Osteoblast (primary cell): ENCODE data around the gene CEP112. TPM values are rescaled to one million over a fixed set of nuclear protein-coding genes. Genes with fewer than 3 reads are reported as not detected.

ENCODE experiments used
- DNase-seq: peaks from one replicate; pipeline ENCODE4 v3.0.0; 2011; ENCODE audit warnings: low spot score, mixed read lengths; ENCODE audit not compliant: insufficient read length; ENCODE audit errors: missing footprints
- H2AFZ ChIP-seq: 2 replicates; pipeline ENCODE4 v1.6.0; 2011; ENCODE audit warnings: mild to moderate bottlenecking, low read length
- H3K27ac ChIP-seq: 2 replicates; pipeline ENCODE4 v1.5.1; 2011; ENCODE audit warnings: mild to moderate bottlenecking, low read depth, low read length, moderate library complexity
- H3K27me3 ChIP-seq: 2 replicates; pipeline ENCODE4 v1.6.0; 2012; ENCODE audit warnings: mild to moderate bottlenecking, control low read depth, inconsistent platforms, low read length, moderate library complexity; ENCODE audit not compliant: insufficient read depth
- H3K36me3 ChIP-seq: 2 replicates; pipeline ENCODE4 v1.5.1; 2011; ENCODE audit warnings: mild to moderate bottlenecking, low read length, control low read depth, moderate library complexity; ENCODE audit not compliant: insufficient read depth
- H3K4me1 ChIP-seq: 2 replicates; pipeline ENCODE4 v1.5.1; 2011; ENCODE audit warnings: mild to moderate bottlenecking, low read length, control low read depth, moderate library complexity; ENCODE audit not compliant: insufficient read depth
- H3K4me2 ChIP-seq: 2 replicates; pipeline ENCODE4 v1.6.0; 2011; ENCODE audit warnings: mild to moderate bottlenecking, low read length; ENCODE audit not compliant: insufficient read depth
- H3K4me3 ChIP-seq: fragments of 200-600 bp; sonication (generic); 3 replicates; pipeline ENCODE4 v1.5.1; 2012; ENCODE audit warnings: mild to moderate bottlenecking, low read length, inconsistent platforms; ENCODE audit not compliant: insufficient read depth
- H3K79me2 ChIP-seq: 2 replicates; pipeline ENCODE4 v1.6.0; 2012; ENCODE audit warnings: mild to moderate bottlenecking, low read length, control low read depth, inconsistent platforms; ENCODE audit not compliant: insufficient read depth
- H3K9me3 ChIP-seq: 2 replicates; pipeline ENCODE4 v1.5.1; 2011; ENCODE audit warnings: low read depth, low read length, control low read depth
- H4K20me1 ChIP-seq: 2 replicates; pipeline ENCODE4 v1.6.0; 2012; ENCODE audit warnings: mild to moderate bottlenecking, low read length, control low read depth; ENCODE audit not compliant: insufficient read depth
- CTCF ChIP-seq: IDR thresholded peaks from 2 replicates; pipeline ENCODE4 v1.5.1; 2011; ENCODE audit warnings: mild to moderate bottlenecking, low read depth, low read length, moderate library complexity; ENCODE audit errors: extremely low read depth
- total RNA-seq: library from RNA; depleted of rRNA; stranded (reverse); fragments of >200 nt; gene quantifications from 2 replicates; pipeline ENCODE4 v1.2.3, GENCODE V29; 2012

The CEP112 gene
- total RNA-seq, 1 donor = 8.3 TPM

DNA sequence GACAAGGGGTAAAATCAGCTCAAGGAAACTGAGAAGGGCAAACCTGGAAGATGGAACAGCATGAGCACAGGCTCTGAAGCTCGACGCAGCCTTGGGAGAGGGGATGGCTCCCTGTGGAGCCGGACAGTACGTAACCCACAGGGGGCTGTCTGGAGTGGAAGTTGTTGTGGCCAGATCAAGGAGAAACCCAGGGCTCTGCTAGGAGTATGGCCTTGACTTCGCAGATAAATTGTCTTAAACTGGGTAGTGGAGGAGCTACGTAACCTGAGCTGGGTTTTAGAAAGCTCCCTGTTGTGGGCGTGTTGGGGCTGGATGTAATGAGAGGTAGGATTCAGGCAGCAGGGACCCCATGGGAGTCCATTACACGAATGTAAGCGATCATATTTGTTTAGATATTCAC is 605.0 kb downstream of the CEP112 start:
- TF ChIP-seq CTCF = no peak
- no peak overlapping the region for H3K4me3 ChIP-seq
- no peak for DNase-seq

More for the DNA sequence above, 605.0 kb downstream of the CEP112 start:
- Histone ChIP-seq H3K9me3 (no peaks in the 10 kb centered on the region), H2AFZ (no peak overlapping the region), H3K4me2 (no peak overlapping the region), H3K4me1 (no peaks in the 10 kb centered on the region), H3K27ac (no peak overlapping the region), H3K36me3 (no peaks in the 10 kb centered on the region), H3K27me3 (no peaks in the 10 kb centered on the region), H3K79me2 (no peaks in the 10 kb centered on the region), H4K20me1 (no peaks in the 10 kb centered on the region)

Other genes with a start within 250 kb of the CEP112 start
- not detected in 2 replicates for gene APOH, start 37.3 kb upstream of the CEP112 start, total RNA-seq
- 42.7 and 46.0 TPM in 2 replicates for gene PRKCA, start 110.5 kb upstream of the CEP112 start, total RNA-seq